ENCODE results near the gene IRF4.

IRF4 gene

GRCh38 chr6:388202-388903 is 3.2 kb upstream of the IRF4 start:
- TF ChIP-seq CTCF (IDR thresholded peaks at IDR 0.05; ENCODE audit: control insufficient read depth, insufficient read depth, low read depth, low read length, missing control alignments) = no peak
- no peak overlapping the region for H3K4me3 ChIP-seq (ENCODE audit: control insufficient read depth, low read depth, low read length)
- DNase-seq (ENCODE audit: low read depth) = no peak

DNA sequence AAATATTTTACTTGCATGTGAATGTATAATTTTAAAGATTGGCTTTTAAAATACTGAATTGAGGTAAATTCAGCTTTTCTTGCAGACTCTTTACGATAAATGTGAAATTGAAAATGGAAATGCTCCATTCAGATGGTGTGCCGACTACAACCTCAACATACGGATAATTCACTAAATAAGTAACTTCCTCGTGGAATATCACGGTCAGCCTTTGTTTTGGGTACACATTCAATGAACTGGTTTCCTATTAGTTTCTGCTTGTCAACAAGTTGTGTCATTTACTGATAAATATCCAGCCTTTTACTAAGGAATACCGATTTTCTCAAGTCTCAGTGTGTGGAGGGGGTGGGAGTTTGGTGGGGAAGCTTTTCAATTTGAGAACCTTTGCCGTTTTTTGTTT is 2.4 kb upstream of the IRF4 start:
- TF ChIP-seq CTCF (IDR thresholded peaks at IDR 0.05; ENCODE audit: control insufficient read depth, insufficient read depth, low read depth, low read length, missing control alignments) = no peak
- no peak for DNase-seq (ENCODE audit: low read depth)
- H3K4me3 ChIP-seq (ENCODE audit: control insufficient read depth, low read depth, low read length) = no peak overlapping the region

DNA sequence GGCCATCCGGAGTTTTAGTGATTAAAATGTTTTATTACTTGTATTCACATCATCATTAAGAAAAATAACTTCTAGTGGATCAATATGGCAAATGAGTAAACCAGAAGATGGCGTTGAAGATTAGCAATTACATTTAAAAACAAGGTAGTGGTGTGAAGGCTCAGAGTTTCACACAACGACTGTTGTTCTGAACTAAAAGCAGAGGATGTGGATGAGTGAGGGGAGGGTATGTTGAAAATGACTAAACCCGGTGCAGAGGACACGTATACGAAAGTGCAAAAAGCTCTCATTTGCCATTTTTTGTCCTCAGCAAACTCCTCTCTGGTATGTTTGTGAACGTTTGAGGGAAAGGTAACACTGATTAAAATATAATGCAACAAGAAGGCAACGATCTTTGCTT is 1.9 kb upstream of the IRF4 start:
- no peak for TF ChIP-seq CTCF (IDR thresholded peaks at IDR 0.05; ENCODE audit: control insufficient read depth, insufficient read depth, low read depth, low read length, missing control alignments)
- no peak for DNase-seq (ENCODE audit: low read depth)
- no peak overlapping the region for H3K4me3 ChIP-seq (ENCODE audit: control insufficient read depth, low read depth, low read length)

DNA sequence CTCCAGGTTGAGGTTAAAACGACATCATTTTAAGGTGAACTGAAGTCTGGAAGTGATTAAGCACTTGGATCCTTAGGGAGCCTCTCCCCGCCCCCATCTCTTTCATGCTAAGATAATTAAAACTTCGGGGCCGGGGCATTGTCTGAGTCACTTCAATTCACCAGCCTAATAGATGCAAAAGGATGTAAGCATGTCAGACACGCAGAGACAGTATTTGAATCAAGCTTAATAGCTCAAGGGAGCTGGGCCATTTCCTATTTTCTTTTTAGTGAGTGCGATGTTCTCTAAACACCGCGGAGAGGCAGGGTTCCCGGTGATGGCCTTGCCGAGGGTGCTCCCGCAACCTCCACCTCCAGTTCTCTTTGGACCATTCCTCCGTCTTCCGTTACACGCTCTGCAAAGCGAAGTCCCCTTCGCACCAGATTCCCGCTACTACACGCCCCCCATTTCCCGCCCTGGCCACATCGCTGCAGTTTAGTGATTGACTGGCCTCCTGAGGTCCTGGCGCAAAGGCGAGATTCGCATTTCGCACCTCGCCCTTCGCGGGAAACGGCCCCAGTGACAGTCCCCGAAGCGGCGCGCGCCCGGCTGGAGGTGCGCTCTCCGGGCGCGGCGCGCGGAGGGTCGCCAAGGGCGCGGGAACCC is 516 bp upstream of the IRF4 start:
- H3K4me3 ChIP-seq (ENCODE audit: control insufficient read depth, low read depth, low read length) = no peak overlapping the region
- DNase-seq (ENCODE audit: low read depth) = no peak
- TF ChIP-seq CTCF (IDR thresholded peaks at IDR 0.05; ENCODE audit: control insufficient read depth, insufficient read depth, low read depth, low read length, missing control alignments) = no peak

DNA sequence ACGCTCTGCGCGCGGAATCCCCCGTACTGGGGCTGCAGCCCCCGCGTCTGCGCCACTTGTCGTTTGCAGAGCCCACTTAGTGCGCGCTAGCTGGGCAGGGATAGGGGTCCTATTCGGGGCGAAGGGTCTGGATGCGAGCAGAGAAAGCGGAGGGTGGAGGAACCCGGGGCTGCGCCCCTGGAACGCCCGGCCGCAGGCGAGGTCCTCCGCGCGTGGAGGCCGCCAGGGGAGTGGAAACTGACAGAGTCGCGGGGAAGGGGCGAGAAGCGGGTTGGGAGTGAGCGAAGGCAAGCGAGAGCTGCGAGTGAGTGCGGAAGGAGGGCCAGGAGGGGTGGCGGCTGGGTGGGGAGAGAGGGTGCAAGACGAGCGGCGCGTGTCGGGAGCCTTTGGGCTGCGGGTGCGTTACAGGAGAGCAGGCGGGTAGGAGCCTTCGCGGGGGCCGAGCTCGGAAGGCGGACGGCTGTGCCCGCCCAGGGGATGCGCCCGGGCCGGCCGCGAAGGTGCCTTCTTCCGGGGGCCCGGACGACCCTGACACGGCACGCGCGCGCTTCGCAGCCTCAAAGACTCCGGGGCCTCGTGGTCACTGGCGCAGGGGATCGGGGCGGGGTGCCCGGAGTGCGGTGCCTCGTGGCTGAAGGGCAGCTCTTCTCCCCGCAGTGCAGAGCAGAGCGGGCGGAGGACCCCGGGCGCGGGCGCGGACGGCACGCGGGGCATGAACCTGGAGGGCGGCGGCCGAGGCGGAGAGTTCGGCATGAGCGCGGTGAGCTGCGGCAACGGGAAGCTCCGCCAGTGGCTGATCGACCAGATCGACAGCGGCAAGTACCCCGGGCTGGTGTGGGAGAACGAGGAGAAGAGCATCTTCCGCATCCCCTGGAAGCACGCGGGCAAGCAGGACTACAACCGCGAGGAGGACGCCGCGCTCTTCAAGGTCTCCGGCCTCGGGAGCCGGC is 1.2 kb downstream of the IRF4 start:
- DNase-seq (ENCODE audit: low read depth) = no peak
- no peak for TF ChIP-seq CTCF (IDR thresholded peaks at IDR 0.05; ENCODE audit: control insufficient read depth, insufficient read depth, low read depth, low read length, missing control alignments)
- H3K4me3 ChIP-seq (ENCODE audit: control insufficient read depth, low read depth, low read length) = no peak overlapping the region

DNA sequence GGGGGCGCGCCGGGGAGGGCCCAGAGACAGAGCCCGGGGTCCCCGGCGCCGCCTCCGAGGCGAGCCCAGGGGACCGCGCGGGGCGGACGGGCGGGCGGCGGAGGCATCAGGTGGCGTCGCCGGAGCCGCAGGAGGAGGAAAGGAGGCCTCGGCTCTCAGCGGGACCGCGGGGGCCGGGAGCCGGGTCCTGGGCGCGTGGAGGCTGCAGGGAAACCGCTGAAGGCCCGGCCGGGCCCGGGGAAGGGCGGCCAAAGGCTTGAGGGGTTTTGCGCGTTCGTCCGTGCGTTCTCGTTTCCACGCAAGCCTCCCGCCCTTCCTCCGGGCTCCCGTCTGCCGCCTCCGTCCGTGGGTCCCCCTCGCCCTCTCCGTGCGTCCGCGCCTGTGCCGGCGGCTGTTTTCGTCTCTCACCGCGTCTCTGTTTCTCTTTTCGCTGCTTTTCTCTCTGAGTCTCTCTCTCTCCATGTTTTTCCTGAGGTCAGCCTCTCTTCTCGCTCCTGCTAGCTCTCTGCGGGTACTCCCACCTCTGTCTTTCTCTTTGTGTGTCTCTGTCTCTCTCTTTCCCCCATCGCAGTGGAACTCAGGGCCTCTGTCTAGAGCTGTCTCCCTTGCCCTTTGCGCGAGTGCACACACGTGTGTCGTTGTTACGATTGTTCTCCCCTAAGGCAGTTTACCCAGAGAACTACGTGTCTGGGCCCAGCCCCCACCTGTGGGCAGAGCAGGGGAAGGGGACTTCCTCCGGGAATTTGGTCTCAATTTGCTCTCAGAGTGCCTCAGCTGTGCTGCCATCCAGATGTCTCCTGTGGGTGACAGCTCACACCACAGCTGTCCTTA is 2.1 kb downstream of the IRF4 start:
- no peak for DNase-seq (ENCODE audit: low read depth)
- H3K4me3 ChIP-seq (ENCODE audit: control insufficient read depth, low read depth, low read length) = no peak overlapping the region
- TF ChIP-seq CTCF (IDR thresholded peaks at IDR 0.05; ENCODE audit: control insufficient read depth, insufficient read depth, low read depth, low read length, missing control alignments) = no peak

Data from AG09309 (cell line).